ENCODE measurements around the gene ACAD9. TPM values are rescaled to one million over a fixed set of nuclear protein-coding genes. Genes with fewer than 3 reads are reported as not detected.

Gene ACAD9
- total RNA-seq, 2 experiments from 2014 or later: 69.5 to 88.5 TPM

- Histone ChIP-seq H3K36me3 (ENCODE audit: insufficient read depth, low read length) (peaks cover 24% of the 10 kb centered on the region), H3K79me2 (ENCODE audit: insufficient read depth, low read depth, low read length) (peaks cover 51% of the 10 kb centered on the region), H3K4me2 (ENCODE audit: low read length) (peak overlapping the region; percentile 83), H3K9me2 (ENCODE audit: insufficient read depth, low read length) (no peaks in the 10 kb centered on the region), H4K20me1 (ENCODE audit: insufficient read depth, low read length) (no peaks in the 10 kb centered on the region), H3K27ac (ENCODE audit: low read depth, low read length, poor library complexity, severe bottlenecking) (no peak overlapping the region), H3K4me3 (ENCODE audit: low read depth, low read length, poor library complexity, severe bottlenecking) (peak overlapping the region; percentile 90), H3K9me3 (ENCODE audit: low read length) (no peaks in the 10 kb centered on the region), H2AFZ (ENCODE audit: low read length) (no peak overlapping the region; the same call in 1 of the 2 replicates), H3K4me1 (ENCODE audit: insufficient read depth, low read length, poor library complexity, severe bottlenecking) (peaks cover 25% of the 10 kb centered on the region)
- CTCF ChIA-PET (ENCODE audit: unreplicated experiment): no interaction called here
- POLR2A ChIA-PET: interaction anchor here (0.8 to 2.0 kb wide), 7 partner anchors 11 to 371 kb away, joined by 3 to 6 read pairs (median 4); partner anchors contain the start of gene COPG1
- no TSS peak for BruUV-seq (replicated peaks)
- intact Hi-C loops (cut with micrococcal nuclease; ENCODE audit: unreplicated experiment): loop anchor here (5.0 kb wide), 3 partner anchors 196 to 369 kb away; partner anchors contain the start of gene COPG1
- no peak for DNase-seq (ENCODE audit: low spot score)
- TF ChIP-seq EZH2phosphoT487 (IDR thresholded peaks at IDR 0.05; ENCODE audit: borderline replicate concordance, low read depth, low read length): no peak
- TF ChIP-seq CTCF (conservative IDR thresholded peaks at IDR 0.05; ENCODE audit: low read length): no peak
These were observed 1.4 kb upstream of the ACAD9 start for GRCh38 chr3:128878011-128878457.

- peak overlapping the region; percentile 58 for H3K27ac ChIP-seq (ENCODE audit: low read depth, low read length, poor library complexity, severe bottlenecking)
- TF ChIP-seq EZH2phosphoT487 (IDR thresholded peaks at IDR 0.05; ENCODE audit: borderline replicate concordance, low read depth, low read length) (no peak), CTCF (conservative IDR thresholded peaks at IDR 0.05; ENCODE audit: low read length) (no peak)
- H2AFZ ChIP-seq (ENCODE audit: low read length): peak overlapping the region; percentile 53; the same call in 1 of the 2 replicates
- TSS peak; percentile 91 for BruUV-seq (replicated peaks)
- H3K79me2 ChIP-seq (ENCODE audit: insufficient read depth, low read depth, low read length): peaks cover 53% of the 10 kb centered on the region
- H3K4me2 ChIP-seq (ENCODE audit: low read length): peak overlapping the region; percentile 83
- H3K9me2 ChIP-seq (ENCODE audit: insufficient read depth, low read length): no peaks in the 10 kb centered on the region
- CTCF ChIA-PET (ENCODE audit: unreplicated experiment): no interaction called here
- peak; percentile 53 for DNase-seq (ENCODE audit: low spot score)
- H3K4me1 ChIP-seq (ENCODE audit: insufficient read depth, low read length, poor library complexity, severe bottlenecking): peaks cover 25% of the 10 kb centered on the region
- peak overlapping the region; percentile 90 for H3K4me3 ChIP-seq (ENCODE audit: low read depth, low read length, poor library complexity, severe bottlenecking)
- peaks cover 26% of the 10 kb centered on the region for H3K36me3 ChIP-seq (ENCODE audit: insufficient read depth, low read length)
- POLR2A ChIA-PET: interaction anchor here (0.6 to 2.0 kb wide), 9 partner anchors 11 to 371 kb away, joined by 3 to 6 read pairs (median 4); partner anchors contain the start of genes COPG1 and RAB7A
- no peaks in the 10 kb centered on the region for H4K20me1 ChIP-seq (ENCODE audit: insufficient read depth, low read length)
- intact Hi-C loops (cut with micrococcal nuclease; ENCODE audit: unreplicated experiment): loop anchor here (1.0 to 5.0 kb wide), 4 partner anchors 196 to 369 kb away; partner anchors contain the start of genes COPG1 and RPN1
- no peaks in the 10 kb centered on the region for H3K9me3 ChIP-seq (ENCODE audit: low read length)
These were observed 780 bp upstream of the ACAD9 start for GRCh38 chr3:128878556-128879124.

GRCh38 chr3:128879991-128880390 is 571 bp downstream of the ACAD9 start:
- peaks cover 25% of the 10 kb centered on the region for H3K4me1 ChIP-seq (ENCODE audit: insufficient read depth, low read length, poor library complexity, severe bottlenecking)

More at GRCh38 chr3:128879991-128880390, 571 bp downstream of the ACAD9 start:
- Histone ChIP-seq H3K4me2 (ENCODE audit: low read length) (peak overlapping the region; percentile 97), H4K20me1 (ENCODE audit: insufficient read depth, low read length) (no peaks in the 10 kb centered on the region), H3K27ac (ENCODE audit: low read depth, low read length, poor library complexity, severe bottlenecking) (peak overlapping the region; percentile 45), H3K79me2 (ENCODE audit: insufficient read depth, low read depth, low read length) (peaks cover 65% of the 10 kb centered on the region), H3K36me3 (ENCODE audit: insufficient read depth, low read length) (peaks cover 39% of the 10 kb centered on the region), H3K9me3 (ENCODE audit: low read length) (no peaks in the 10 kb centered on the region), H3K9me2 (ENCODE audit: insufficient read depth, low read length) (no peaks in the 10 kb centered on the region), H3K4me3 (ENCODE audit: low read depth, low read length, poor library complexity, severe bottlenecking) (peak overlapping the region; percentile 90), H2AFZ (ENCODE audit: low read length) (peak overlapping the region; percentile 78)
- DNase-seq (ENCODE audit: low spot score): peak; percentile 25
- POLR2A ChIA-PET: interaction anchor here (2.0 kb wide), 1 partner anchor 173 kb away, joined by 6 read pairs; no protein-coding TSS in a partner anchor
- BruUV-seq (replicated peaks): no TSS peak
- no peak for TF ChIP-seq EZH2phosphoT487 (IDR thresholded peaks at IDR 0.05; ENCODE audit: borderline replicate concordance, low read depth, low read length)
- no peak for TF ChIP-seq CTCF (conservative IDR thresholded peaks at IDR 0.05; ENCODE audit: low read length)
- intact Hi-C loops (cut with micrococcal nuclease; ENCODE audit: unreplicated experiment): loop anchor here (1.0 to 5.0 kb wide), 4 partner anchors 198 to 367 kb away; partner anchors contain the start of genes COPG1 and RPN1
- CTCF ChIA-PET (ENCODE audit: unreplicated experiment): interaction anchor here (0.5 kb wide), 1 partner anchor 945 kb away, joined by 4 read pairs; no protein-coding TSS in a partner anchor

Measured in OCI-LY7 (cell line).